PC-3 (cell line): ENCODE measurements around the gene AGAP3. TPM values are rescaled to one million over a fixed set of nuclear protein-coding genes. Genes with fewer than 3 reads are reported as not detected.

ENCODE experiments used
- ATAC-seq: fragments of 200-7000 bp; cut with Tn5 transposase; 2 replicates; pipeline ENCODE4 v1.9.1; 2020; ENCODE audit warnings: mild to moderate bottlenecking, moderate library complexity
- BruUV-seq: library from RNA; stranded (reverse); fragments of 400-500 nt; replicated peaks from 2 replicates; lab custom pipeline; 2021; lab: Mats Ljungman, UMichigan
- CTCF ChIA-PET: fragments of 300-600 bp; sonication (Branson Sonifier 250); formaldehyde crosslinking; loops from one replicate; lab custom pipeline; 2022; ENCODE audit warnings: antibody characterized with exemption; lab: Charles Lee
- POLR2A ChIA-PET: fragments of 300-600 bp; sonication (Branson Sonifier 250); formaldehyde crosslinking; loops from one replicate; lab custom pipeline; 2022; ENCODE audit warnings: antibody characterized with exemption; ENCODE audit not compliant: unreplicated experiment; lab: Charles Lee
- DNase-seq: peaks from one replicate; pipeline ENCODE4 v3.0.0-alpha.2; 2015
- H2AFZ ChIP-seq: fragments of 300-600 bp; sonication (generic); 2 replicates; pipeline ENCODE4 v1.6.0; 2016; ENCODE audit warnings: antibody characterized with exemption, low read length
- H3F3A ChIP-seq: fragments of 300-600 bp; sonication (generic); one replicate; pipeline ENCODE4 v1.6.0; 2017; ENCODE audit warnings: antibody characterized with exemption, low read length, control low read depth, mild to moderate bottlenecking; ENCODE audit not compliant: unreplicated experiment
- H3K27ac ChIP-seq: fragments of 300-600 bp; sonication (generic); 2 replicates; pipeline ENCODE4 v1.5.1; 2016; ENCODE audit warnings: mild to moderate bottlenecking, low read length
- H3K27me3 ChIP-seq: fragments of 300-600 bp; sonication (generic); 2 replicates; pipeline ENCODE4 v1.6.1; 2016; ENCODE audit warnings: low read length, mixed read lengths
- H3K36me3 ChIP-seq: fragments of 300-600 bp; sonication (generic); 2 replicates; pipeline ENCODE4 v1.6.1; 2016; ENCODE audit warnings: low read depth, mixed run types, low read length, mixed read lengths
- H3K4me1 ChIP-seq: fragments of 300-600 bp; sonication (generic); 2 replicates; pipeline ENCODE4 v1.5.1; 2016; ENCODE audit warnings: low read length; ENCODE audit not compliant: insufficient read depth
- H3K4me2 ChIP-seq: fragments of 300-600 bp; sonication (generic); 2 replicates; pipeline ENCODE4 v1.6.0; 2016; ENCODE audit warnings: low read length
- H3K4me3 ChIP-seq: fragments of 300-600 bp; sonication (generic); 2 replicates; pipeline ENCODE4 v1.5.1; 2016; ENCODE audit warnings: mild to moderate bottlenecking, low read length, mixed read lengths
- H3K79me2 ChIP-seq: fragments of 300-600 bp; sonication (generic); 2 replicates; pipeline ENCODE4 v1.6.1; 2017; ENCODE audit warnings: low read length, mixed read lengths
- H3K9ac ChIP-seq: fragments of 300-600 bp; sonication (generic); 2 replicates; pipeline ENCODE4 v1.6.0; 2016; ENCODE audit warnings: mild to moderate bottlenecking, low read length
- H3K9me2 ChIP-seq: fragments of 300-600 bp; sonication (generic); replicated peaks from 2 replicates; pipeline ENCODE4 v1.6.1; 2016; ENCODE audit warnings: mixed run types, low read length, mixed read lengths
- H3K9me3 ChIP-seq: fragments of 300-600 bp; sonication (generic); 2 replicates; pipeline ENCODE4 v1.6.1; 2016; ENCODE audit warnings: low read length, mixed read lengths
- H4K20me1 ChIP-seq: fragments of 300-600 bp; sonication (generic); 2 replicates; pipeline ENCODE4 v1.6.1; 2016; ENCODE audit warnings: low read length, mixed read lengths
- CTCF ChIP-seq: fragments of 300-600 bp; sonication (generic); conservative IDR thresholded peaks from 2 replicates; pipeline ENCODE4 v1.5.1; 2017; ENCODE audit warnings: antibody characterized with exemption, low read depth, mild to moderate bottlenecking, low read length
- EZH2 ChIP-seq: fragments of 300-600 bp; sonication (generic); IDR thresholded peaks from one replicate; pipeline ENCODE4 v1.6.1; 2017; ENCODE audit warnings: antibody characterized with exemption, mild to moderate bottlenecking, low read length; ENCODE audit not compliant: unreplicated experiment
- EZH2phosphoT487 ChIP-seq: fragments of 300-600 bp; sonication (generic); IDR thresholded peaks from 2 replicates; pipeline ENCODE4 v1.6.1; 2018; ENCODE audit warnings: mild to moderate bottlenecking, antibody characterized with exemption, low read length, borderline replicate concordance
- intact Hi-C: fragments of 100-400 bp; cut with micrococcal nuclease; formaldehyde crosslinking; loops from 2 replicates; pipeline ENCODE4 v1.9.0; 2023
- total RNA-seq: library from RNA; depleted of rRNA; stranded (reverse); fragments of >200 nt; gene quantifications from 2 replicates; pipeline ENCODE4 v1.2.3, GENCODE V29; 2014

The AGAP3 gene
- total RNA-seq, 1 experiment from 2014 or later: 53.5 TPM

- peaks cover 39% of the 10 kb centered on the region for H3K79me2 ChIP-seq
- CTCF ChIA-PET: no interaction called here
- ATAC-seq: no peak
Observed at GRCh38 chr7:151060113-151060415, 26.2 kb upstream of the AGAP3 start.

GRCh38 chr7:151060416-151061212 is 25.7 kb upstream of the AGAP3 start:
- Histone ChIP-seq H3K9ac (peak overlapping the region; percentile 89), H3K4me3 (peak overlapping the region; percentile 86), H3K79me2 (peaks cover 39% of the 10 kb centered on the region), H3K27me3 (no peaks in the 10 kb centered on the region), H2AFZ (peak overlapping the region; percentile 81; the same call in 1 of the 2 replicates), H3K4me1 (peaks cover 48% of the 10 kb centered on the region), H3K9me2 (no peaks in the 10 kb centered on the region), H3K36me3 (peaks cover 13% of the 10 kb centered on the region), H4K20me1 (no peaks in the 10 kb centered on the region), H3K27ac (peak overlapping the region; percentile 97), H3K4me2 (peak overlapping the region; percentile 99), H3K9me3 (no peaks in the 10 kb centered on the region), H3F3A (no peaks in the 10 kb centered on the region)
- peak; percentile 60 for DNase-seq
- peak; percentile 0; the same call in 1 of the 2 replicates for ATAC-seq
- ChIA-PET CTCF (interaction anchor here (0.6 kb wide), 2 partner anchors 13 to 42 kb away, joined by 3 to 6 read pairs; no protein-coding TSS in a partner anchor), POLR2A (no interaction called here)
- intact Hi-C loops: no loop called here
- BruUV-seq: TSS peak; percentile 2
- TF ChIP-seq EZH2phosphoT487: no peak
- peak; percentile 34 for TF ChIP-seq CTCF
- no peak for TF ChIP-seq EZH2

More at GRCh38 chr7:151060113-151060415, 26.2 kb upstream of the AGAP3 start:
- H4K20me1 ChIP-seq: no peaks in the 10 kb centered on the region
- peaks cover 8% of the 10 kb centered on the region; the same call in 1 of the 2 replicates for H3K36me3 ChIP-seq
- H3F3A ChIP-seq: no peaks in the 10 kb centered on the region
- no TSS peak for BruUV-seq
- peak overlapping the region; percentile 86 for H3K4me3 ChIP-seq
- POLR2A ChIA-PET: no interaction called here
- TF ChIP-seq EZH2 (no peak), CTCF (no peak), EZH2phosphoT487 (no peak)
- H3K4me2 ChIP-seq: peak overlapping the region; percentile 99
- DNase-seq: no peak
- H3K27ac ChIP-seq: peak overlapping the region; percentile 97
- H3K9me2 ChIP-seq: no peaks in the 10 kb centered on the region
- peaks cover 48% of the 10 kb centered on the region for H3K4me1 ChIP-seq
- peak overlapping the region; percentile 81 for H2AFZ ChIP-seq
- H3K27me3 ChIP-seq: no peaks in the 10 kb centered on the region
- intact Hi-C loops: no loop called here
- peak overlapping the region; percentile 89 for H3K9ac ChIP-seq
- H3K9me3 ChIP-seq: no peaks in the 10 kb centered on the region
